T-helper 1 cell (primary cell): ENCODE measurements around the gene ZNRF3.
"Not testable (repeated sequence)": the region's sequence is repeated elsewhere in the genome, so short reads cannot be mapped to it uniquely, and the experiment has no call there.

Experiments
- DNase-seq, 5 donors: peaks; one replicate each; pipeline ENCODE4 v3.0.0-alpha.2; 2012 to 2020

Gene ZNRF3

GRCh38 chr22:28986366-28986765 is 103.0 kb downstream of the ZNRF3 start:
- no peak for DNase-seq

GRCh38 chr22:28988457-28988856 is 105.1 kb downstream of the ZNRF3 start:
- no peak for DNase-seq

GRCh38 chr22:28989035-28989464 is 105.7 kb downstream of the ZNRF3 start:
- DNase-seq = no peak

- no peak for DNase-seq
Observed at GRCh38 chr22:28989484-28989883, 106.1 kb downstream of the ZNRF3 start.

GRCh38 chr22:28989912-28990311 is 106.5 kb downstream of the ZNRF3 start:
- DNase-seq = no peak

GRCh38 chr22:28992565-28993356 is 109.4 kb downstream of the ZNRF3 start:
- DNase-seq = no peak

GRCh38 chr22:28994522-28994921 is 111.2 kb downstream of the ZNRF3 start:
- no peak for DNase-seq

- no peak for DNase-seq
Observed at GRCh38 chr22:28995551-28995950, 112.2 kb downstream of the ZNRF3 start.

- DNase-seq = no peak
Observed at GRCh38 chr22:28997342-28997741, 114.0 kb downstream of the ZNRF3 start.

- no peak for DNase-seq
Observed at GRCh38 chr22:28998681-28999080, 115.3 kb downstream of the ZNRF3 start.

GRCh38 chr22:28999510-28999909 is 116.1 kb downstream of the ZNRF3 start:
- DNase-seq = no peak

- DNase-seq = no peak
Observed at GRCh38 chr22:28999919-29000556, 116.7 kb downstream of the ZNRF3 start.

GRCh38 chr22:29000641-29001040 is 117.3 kb downstream of the ZNRF3 start:
- DNase-seq = no peak

GRCh38 chr22:29002603-29003002 is 119.2 kb downstream of the ZNRF3 start:
- DNase-seq = no peak

- DNase-seq = no peak
Observed at GRCh38 chr22:29003552-29003951, 120.2 kb downstream of the ZNRF3 start.

- no peak for DNase-seq
Observed at GRCh38 chr22:29003975-29004646, 120.7 kb downstream of the ZNRF3 start.

GRCh38 chr22:29004647-29005371 is 121.4 kb downstream of the ZNRF3 start:
- no peak for DNase-seq

GRCh38 chr22:29005754-29006153 is 122.4 kb downstream of the ZNRF3 start:
- not testable (repeated sequence) for DNase-seq

- DNase-seq = no peak
Observed at GRCh38 chr22:29006346-29006745, 123.0 kb downstream of the ZNRF3 start.

GRCh38 chr22:29009148-29009547 is 125.8 kb downstream of the ZNRF3 start:
- DNase-seq = no peak

- DNase-seq = no peak
Observed at GRCh38 chr22:29011240-29012100, 128.1 kb downstream of the ZNRF3 start.

GRCh38 chr22:29012101-29012433 is 128.7 kb downstream of the ZNRF3 start:
- DNase-seq = no peak
